ENCODE data around the gene GPRIN2.
"Not testable (repeated sequence)": the region's sequence is repeated elsewhere in the genome, so short reads cannot be mapped to it uniquely, and the experiment has no call there.

The GPRIN2 gene

GRCh38 chr10:46520941-46521340 is 35.5 kb downstream of the GPRIN2 start:
- DNase-seq (ENCODE audit: low spot score), result no peak

GRCh38 chr10:46520381-46520780 is 36.1 kb downstream of the GPRIN2 start:
- DNase-seq (ENCODE audit: low spot score), result no peak

- DNase-seq (ENCODE audit: low spot score), result no peak
These were observed 38.3 kb downstream of the GPRIN2 start for GRCh38 chr10:46518028-46518725.

GRCh38 chr10:46517541-46517940 is 38.9 kb downstream of the GPRIN2 start:
- DNase-seq (ENCODE audit: low spot score), result no peak

GRCh38 chr10:46516660-46517416 is 39.6 kb downstream of the GPRIN2 start:
- DNase-seq (ENCODE audit: low spot score), result peak; percentile 58

GRCh38 chr10:46515793-46516192 is 40.7 kb downstream of the GPRIN2 start:
- no peak for DNase-seq (ENCODE audit: low spot score)

GRCh38 chr10:46515366-46515765 is 41.1 kb downstream of the GPRIN2 start:
- DNase-seq (ENCODE audit: low spot score), result no peak

- DNase-seq (ENCODE audit: low spot score), result no peak
These were observed 41.6 kb downstream of the GPRIN2 start for GRCh38 chr10:46514899-46515298.

- DNase-seq (ENCODE audit: low spot score), result no peak
These were observed 42.0 kb downstream of the GPRIN2 start for GRCh38 chr10:46514431-46514861.

- DNase-seq (ENCODE audit: low spot score), result not testable (repeated sequence)
These were observed 43.1 kb downstream of the GPRIN2 start for GRCh38 chr10:46513333-46513732.

- DNase-seq (ENCODE audit: low spot score), result not testable (repeated sequence)
These were observed 43.7 kb downstream of the GPRIN2 start for GRCh38 chr10:46512725-46513124.

GRCh38 chr10:46512002-46512401 is 44.5 kb downstream of the GPRIN2 start:
- not testable (repeated sequence) for DNase-seq (ENCODE audit: low spot score)

All from SW480 (cell line).